NB4 (cell line): ENCODE data around the gene DPF3.

Experiments used
- DNase-seq: peaks from one replicate; pipeline ENCODE4 v3.0.0; 2010; ENCODE audit warnings: low read depth
- H3K4me3 ChIP-seq: one replicate; pipeline ENCODE4 v1.5.1; 2011; ENCODE audit warnings: mild to moderate bottlenecking, low read depth, low read length, moderate library complexity
- CTCF ChIP-seq: IDR thresholded peaks from one replicate; pipeline ENCODE4 v1.5.1; 2012; ENCODE audit warnings: low read depth, low read length
- MAX ChIP-seq: IDR thresholded peaks from 2 replicates; pipeline ENCODE4 v1.6.1; 2011; ENCODE audit warnings: low read depth, low read length
- MYC ChIP-seq: IDR thresholded peaks from 2 replicates; pipeline ENCODE4 v1.6.1; 2011; ENCODE audit warnings: low read depth, low read length
- POLR2A ChIP-seq: IDR thresholded peaks from 2 replicates; pipeline ENCODE4 v1.6.1; 2011; ENCODE audit warnings: mild to moderate bottlenecking; ENCODE audit not compliant: insufficient read length; ENCODE audit errors: extremely low read depth

Gene DPF3

GRCh38 chr14:72863216-72864006 lies 30.5 kb downstream of the DPF3 start:
- DNase-seq, result no peak
- no peak overlapping the region for H3K4me3 ChIP-seq
- TF ChIP-seq MYC, result no peak
- no peak for TF ChIP-seq MAX
- no peak for TF ChIP-seq CTCF
- TF ChIP-seq POLR2A, result no peak

- TF ChIP-seq POLR2A (no peak), MYC (no peak), MAX (no peak), CTCF (no peak)
- H3K4me3 ChIP-seq, result no peak overlapping the region
- DNase-seq, result no peak
These were observed 37.2 kb downstream of the DPF3 start for GRCh38 chr14:72856530-72857266.

- no peak for DNase-seq
- H3K4me3 ChIP-seq, result no peak overlapping the region
- TF ChIP-seq MYC, result no peak
- no peak for TF ChIP-seq MAX
- no peak for TF ChIP-seq CTCF
- TF ChIP-seq POLR2A, result no peak
These were observed 38.0 kb downstream of the DPF3 start for GRCh38 chr14:72855913-72856312.

- H3K4me3 ChIP-seq, result no peak overlapping the region
- TF ChIP-seq MAX (no peak), CTCF (no peak), MYC (no peak), POLR2A (no peak)
- DNase-seq, result no peak
These were observed 41.7 kb downstream of the DPF3 start for GRCh38 chr14:72852194-72852593.

GRCh38 chr14:72851635-72852034 lies 42.3 kb downstream of the DPF3 start:
- no peak for TF ChIP-seq MAX
- TF ChIP-seq MYC, result no peak
- TF ChIP-seq CTCF, result no peak
- no peak for TF ChIP-seq POLR2A
- no peak overlapping the region for H3K4me3 ChIP-seq
- no peak for DNase-seq
